ENCODE measurements around the gene MALRD1.

The MALRD1 gene

GRCh38 chr10:19048489-19048888, at the start of gene MALRD1:
MALRD1 (plus strand) TSS chr10:19048801; CDS start chr10:19048939, 138 bp downstream.
- no peak for DNase-seq

GRCh38 chr10:19003341-19003740, 45.3 kb upstream of the MALRD1 start:
- DNase-seq = no peak

GRCh38 chr10:19012111-19012510, 36.5 kb upstream of the MALRD1 start:
- DNase-seq = no peak

- no peak for DNase-seq
Measured at GRCh38 chr10:19014034-19014433, 34.6 kb upstream of the MALRD1 start.

- DNase-seq = no peak
Measured at GRCh38 chr10:19014498-19014897, 34.1 kb upstream of the MALRD1 start.

GRCh38 chr10:19017116-19017890, 31.3 kb upstream of the MALRD1 start:
- no peak for DNase-seq

DNA sequence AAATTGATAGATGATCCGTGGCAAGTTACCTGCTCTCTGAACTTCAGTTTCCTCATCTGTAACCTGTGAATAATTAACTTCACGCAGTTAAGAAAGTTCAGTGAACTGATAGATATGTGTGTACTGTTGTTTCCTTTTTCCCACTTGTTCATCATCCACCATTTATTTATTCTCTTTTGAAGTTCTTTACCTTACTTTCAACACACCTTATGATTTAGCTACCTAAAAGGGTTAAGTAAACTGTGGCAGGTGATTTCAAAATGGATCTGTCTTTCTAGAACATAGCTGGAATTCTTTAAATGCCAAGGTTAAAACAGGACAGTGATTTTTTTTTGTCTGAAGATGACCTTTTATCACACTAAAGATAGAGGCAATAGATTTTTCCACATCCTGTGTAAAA, 27.4 kb upstream of the MALRD1 start:
- DNase-seq = no peak

DNA sequence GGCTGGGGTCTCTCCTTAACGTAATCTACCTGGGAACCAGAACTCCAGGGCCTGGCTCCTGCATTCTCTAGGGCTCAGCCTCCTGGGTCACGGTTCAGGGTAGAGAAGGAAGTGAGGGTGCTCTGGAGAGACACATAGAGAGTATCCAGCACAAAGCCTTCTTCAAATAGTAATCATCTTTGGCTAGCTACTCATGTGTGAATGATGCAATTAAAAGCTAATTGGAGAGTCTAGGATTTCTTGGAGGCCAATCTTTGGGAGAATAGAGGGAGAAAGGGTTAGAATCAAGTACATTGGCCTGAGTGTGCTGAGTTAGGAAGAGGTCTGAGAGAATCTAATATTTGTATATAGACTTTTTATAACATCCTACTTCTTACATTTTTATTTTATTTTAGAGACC, 24.0 kb upstream of the MALRD1 start:
- no peak for DNase-seq

- DNase-seq = no peak
Measured at GRCh38 chr10:19031763-19032162, 16.8 kb upstream of the MALRD1 start.

DNA sequence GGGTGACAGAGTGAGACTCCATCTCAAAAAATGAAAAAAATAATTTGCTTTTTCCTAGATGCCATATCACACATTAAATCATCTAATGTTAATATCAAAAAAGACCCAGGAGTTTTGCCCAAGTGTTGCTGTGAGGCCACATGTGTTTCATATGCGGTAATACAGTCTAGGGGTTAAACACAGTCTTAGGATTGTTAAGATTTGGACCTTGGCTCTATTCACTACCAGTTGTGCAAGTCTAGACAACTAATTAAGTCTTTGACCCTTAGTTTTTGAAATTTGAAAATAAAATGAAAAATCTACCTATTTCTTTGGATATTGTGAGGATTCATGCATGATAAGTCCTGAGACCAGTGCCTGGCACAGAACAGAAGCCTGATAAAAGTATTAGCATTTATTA, 14.9 kb upstream of the MALRD1 start:
- no peak for DNase-seq

DNA sequence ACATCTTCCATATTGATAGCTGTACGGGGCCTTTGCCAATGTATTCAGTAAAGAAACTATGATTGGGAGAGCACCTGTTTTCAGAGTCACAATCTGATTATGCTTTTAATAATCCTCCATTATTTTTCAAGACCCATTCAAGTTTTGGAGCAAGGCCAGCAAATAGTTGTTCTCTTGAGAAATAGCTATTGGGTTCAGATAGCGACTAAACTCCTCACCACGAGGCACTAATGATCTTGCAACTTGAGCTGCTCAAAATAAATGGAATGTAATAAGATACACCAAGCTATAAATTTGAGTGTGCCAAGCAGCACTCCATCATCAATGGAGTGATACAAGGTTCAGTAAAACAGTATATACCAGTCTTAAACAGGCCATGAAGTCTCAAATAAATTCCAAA, 7.4 kb upstream of the MALRD1 start:
- DNase-seq = no peak

DNA sequence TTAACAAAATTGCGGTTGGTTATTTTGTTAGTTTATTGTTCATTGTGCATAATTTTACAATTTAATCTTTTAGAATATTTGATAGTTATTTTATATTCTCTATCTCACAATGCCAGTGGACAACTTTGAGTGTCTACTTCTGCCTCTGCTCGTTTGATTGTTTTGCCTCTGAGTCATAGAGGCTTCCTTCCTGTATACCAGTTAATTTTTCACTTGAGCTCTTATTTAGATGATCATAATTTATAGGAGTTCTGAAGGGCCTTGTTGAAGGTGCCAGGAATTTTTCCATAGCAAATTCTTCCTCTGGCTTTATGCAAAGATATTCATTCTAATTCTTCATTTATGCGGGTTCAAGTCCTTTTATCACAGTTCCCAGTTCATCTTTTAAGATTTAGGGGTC, 5.2 kb upstream of the MALRD1 start:
- no peak for DNase-seq

GRCh38 chr10:19046679-19047078, 1.9 kb upstream of the MALRD1 start:
- DNase-seq = no peak

DNA sequence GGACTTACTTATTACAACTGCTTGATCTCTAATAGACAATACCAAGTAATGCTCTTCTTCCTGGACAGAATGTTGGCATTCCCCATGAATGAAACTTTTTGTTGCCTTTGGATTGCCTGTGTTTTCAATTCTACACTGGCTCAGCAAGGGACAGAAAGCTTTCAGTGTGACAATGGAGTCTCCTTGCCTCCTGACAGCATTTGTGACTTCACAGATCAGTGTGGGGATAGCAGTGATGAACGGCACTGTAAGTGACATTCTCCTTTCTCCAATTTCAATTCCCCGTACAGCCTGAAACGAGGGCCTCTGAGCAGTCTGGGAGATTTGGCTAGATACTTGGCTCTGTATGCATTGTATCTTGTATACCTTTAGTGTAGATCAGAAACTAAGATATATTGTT, 290 bp downstream of the MALRD1 start:
- no peak for DNase-seq

GRCh38 chr10:19049567-19049966, 966 bp downstream of the MALRD1 start:
- no peak for DNase-seq

DNA sequence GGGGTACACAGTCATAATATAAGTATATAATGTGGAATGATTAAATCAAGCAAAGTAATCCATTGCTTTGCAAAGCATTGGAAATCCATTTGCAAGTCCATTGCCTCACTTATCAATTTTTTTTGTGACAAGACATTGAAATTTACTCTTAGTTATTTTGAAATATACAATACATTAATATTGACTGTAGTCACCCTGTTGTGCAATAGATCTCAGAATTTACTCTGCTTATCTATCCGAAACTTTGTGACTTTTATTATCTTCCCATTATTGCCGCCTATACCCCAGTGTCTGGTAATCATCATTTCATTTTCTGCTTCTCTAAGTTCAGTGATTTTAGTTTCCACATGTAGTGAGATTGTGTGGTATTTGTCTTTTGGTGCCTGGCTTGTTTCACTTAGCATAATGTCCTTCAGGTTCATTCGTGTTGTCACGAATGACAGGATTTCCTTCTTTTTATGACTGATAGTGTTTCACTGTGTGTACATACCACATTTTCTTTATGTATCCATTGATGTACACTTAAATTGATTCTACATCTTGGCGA, 5.8 kb downstream of the MALRD1 start:
- no peak for DNase-seq

DNA sequence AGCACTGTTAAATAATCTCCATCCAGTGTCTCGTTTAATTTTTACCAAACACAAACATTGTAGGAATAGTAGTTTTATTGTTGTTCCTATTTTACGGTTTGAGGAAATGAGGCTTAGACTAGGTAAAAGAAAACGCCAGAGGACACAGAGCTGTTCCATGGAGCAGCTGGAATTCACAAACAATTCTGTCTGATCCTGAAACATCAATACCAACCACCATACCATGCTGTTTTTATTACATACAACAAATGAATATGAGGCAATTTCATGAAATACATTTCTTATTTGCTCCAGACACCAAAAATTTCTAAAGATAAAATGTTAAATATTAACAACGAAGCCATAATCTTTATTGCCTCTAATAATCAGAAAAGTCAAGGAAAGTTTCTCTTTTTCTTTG, 9.4 kb downstream of the MALRD1 start:
- no peak for DNase-seq

DNA sequence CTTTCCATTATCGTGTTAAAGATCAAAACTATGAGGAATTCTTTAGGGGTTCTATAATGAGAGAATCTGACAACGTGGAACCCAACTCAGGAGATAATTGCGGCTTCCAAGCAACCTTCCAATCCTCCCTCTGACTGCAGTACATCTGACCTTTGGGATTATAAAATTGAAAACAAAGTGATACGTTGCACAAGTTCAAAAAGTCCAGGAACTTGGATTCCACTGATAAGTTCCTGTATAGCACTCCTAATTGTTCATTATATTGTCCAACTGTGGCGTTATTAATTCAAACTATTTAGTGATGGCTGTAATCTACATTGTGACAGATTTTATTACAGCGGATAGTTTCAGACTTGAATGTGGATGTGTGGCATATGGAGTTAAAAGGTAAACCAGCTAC, 15.4 kb downstream of the MALRD1 start:
- DNase-seq = no peak

DNA sequence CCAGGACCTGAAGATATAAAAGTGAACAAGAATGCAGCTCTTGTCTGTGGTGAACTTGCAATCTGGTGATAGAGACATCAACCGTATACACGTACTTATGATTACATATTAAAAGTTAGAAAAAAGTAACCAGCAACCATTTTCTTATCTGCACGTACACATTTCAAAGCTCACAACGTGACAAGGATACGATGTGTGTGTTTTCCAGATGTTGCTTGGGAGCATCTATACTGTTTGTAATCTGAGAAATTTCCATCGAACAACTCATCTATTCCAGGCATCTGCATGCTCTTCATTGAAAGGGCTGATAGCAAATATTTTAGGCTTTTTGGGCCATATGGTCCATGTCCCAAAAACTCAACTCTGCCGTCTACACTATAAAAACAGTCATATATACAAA, 23.3 kb downstream of the MALRD1 start:
- no peak for DNase-seq

- DNase-seq = no peak
Measured at GRCh38 chr10:19077276-19077675, 28.7 kb downstream of the MALRD1 start.

- no peak for DNase-seq
Measured at GRCh38 chr10:19096501-19097073, 48.0 kb downstream of the MALRD1 start.

GRCh38 chr10:19097151-19097550, 48.5 kb downstream of the MALRD1 start:
- no peak for DNase-seq

- DNase-seq = no peak
Measured at GRCh38 chr10:19098803-19099202, 50.2 kb downstream of the MALRD1 start.

- no peak for DNase-seq
Measured at GRCh38 chr10:19107406-19107805, 58.8 kb downstream of the MALRD1 start.

Measured in NCI-H2029 treated with DMSO at 0.1 percent for 48 hours (cell line).